GM18508 (cell line): ENCODE results near the gene GRAMD2A.

Experiments used
- ATAC-seq: cut with Tn5 transposase; IDR thresholded peaks from one replicate; pipeline ENCODE4 v1.9.1; 2021; ENCODE audit warnings: moderate number of reproducible peaks; ENCODE audit not compliant: insufficient read depth, unreplicated experiment

The GRAMD2A gene

GRCh38 chr15:72169236-72169920, 28.2 kb downstream of the GRAMD2A start:
- ATAC-seq, result no peak

GRCh38 chr15:72168808-72169190, 28.8 kb downstream of the GRAMD2A start:
- ATAC-seq, result no peak

GRCh38 chr15:72168131-72168807, 29.3 kb downstream of the GRAMD2A start:
- ATAC-seq, result no peak

GRCh38 chr15:72167445-72167844, 30.1 kb downstream of the GRAMD2A start:
- no peak for ATAC-seq

GRCh38 chr15:72166716-72167417, 30.7 kb downstream of the GRAMD2A start:
- ATAC-seq, result no peak

- ATAC-seq, result no peak
Measured at GRCh38 chr15:72163719-72164118, 33.9 kb downstream of the GRAMD2A start.

- ATAC-seq, result no peak
Measured at GRCh38 chr15:72162569-72162968, 35.0 kb downstream of the GRAMD2A start.

GRCh38 chr15:72161361-72162132, 36.0 kb downstream of the GRAMD2A start:
- ATAC-seq, result no peak

- ATAC-seq, result no peak
Measured at GRCh38 chr15:72160696-72161245, 36.8 kb downstream of the GRAMD2A start.

GRCh38 chr15:72156928-72157327, 40.7 kb downstream of the GRAMD2A start:
- no peak for ATAC-seq

- no peak for ATAC-seq
Measured at GRCh38 chr15:72155635-72156616, 41.7 kb downstream of the GRAMD2A start.

- ATAC-seq, result no peak
Measured at GRCh38 chr15:72155003-72155621, 42.5 kb downstream of the GRAMD2A start.

- no peak for ATAC-seq
Measured at GRCh38 chr15:72154316-72154715, 43.3 kb downstream of the GRAMD2A start.

GRCh38 chr15:72153269-72154000, 44.2 kb downstream of the GRAMD2A start:
- no peak for ATAC-seq

GRCh38 chr15:72147418-72147817, 50.2 kb downstream of the GRAMD2A start:
- ATAC-seq, result no peak

GRCh38 chr15:72146934-72147333, 50.7 kb downstream of the GRAMD2A start:
- ATAC-seq, result no peak

GRCh38 chr15:72146221-72146620, 51.4 kb downstream of the GRAMD2A start:
- ATAC-seq, result no peak
